NCI-H460 (cell line): ENCODE data around the gene MEFV. TPM values are rescaled to one million over a fixed set of nuclear protein-coding genes. Genes with fewer than 3 reads are reported as not detected.

Experiments used
- DNase-seq: peaks from one replicate; pipeline ENCODE4 v3.0.0-alpha.2; 2016; ENCODE audit warnings: low read depth; ENCODE audit errors: extremely low read depth
- polyA plus RNA-seq: library from polyadenylated mRNA; depleted of rRNA; stranded (reverse); fragments of >200 nt; gene quantifications from 2 replicates; pipeline ENCODE4 v1.2.3, GENCODE V29; 2014; cell fraction: nucleus; rRNA removed
- total RNA-seq: library from RNA; depleted of rRNA; stranded (reverse); fragments of >200 nt; shearing (Covaris generic); gene quantifications from 2 replicates; pipeline ENCODE4 v1.2.3, GENCODE V29; 2014; rRNA removed

MEFV gene, protein sequence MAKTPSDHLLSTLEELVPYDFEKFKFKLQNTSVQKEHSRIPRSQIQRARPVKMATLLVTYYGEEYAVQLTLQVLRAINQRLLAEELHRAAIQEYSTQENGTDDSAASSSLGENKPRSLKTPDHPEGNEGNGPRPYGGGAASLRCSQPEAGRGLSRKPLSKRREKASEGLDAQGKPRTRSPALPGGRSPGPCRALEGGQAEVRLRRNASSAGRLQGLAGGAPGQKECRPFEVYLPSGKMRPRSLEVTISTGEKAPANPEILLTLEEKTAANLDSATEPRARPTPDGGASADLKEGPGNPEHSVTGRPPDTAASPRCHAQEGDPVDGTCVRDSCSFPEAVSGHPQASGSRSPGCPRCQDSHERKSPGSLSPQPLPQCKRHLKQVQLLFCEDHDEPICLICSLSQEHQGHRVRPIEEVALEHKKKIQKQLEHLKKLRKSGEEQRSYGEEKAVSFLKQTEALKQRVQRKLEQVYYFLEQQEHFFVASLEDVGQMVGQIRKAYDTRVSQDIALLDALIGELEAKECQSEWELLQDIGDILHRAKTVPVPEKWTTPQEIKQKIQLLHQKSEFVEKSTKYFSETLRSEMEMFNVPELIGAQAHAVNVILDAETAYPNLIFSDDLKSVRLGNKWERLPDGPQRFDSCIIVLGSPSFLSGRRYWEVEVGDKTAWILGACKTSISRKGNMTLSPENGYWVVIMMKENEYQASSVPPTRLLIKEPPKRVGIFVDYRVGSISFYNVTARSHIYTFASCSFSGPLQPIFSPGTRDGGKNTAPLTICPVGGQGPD
- 0.17 TPM in 1 of 2 replicates, not detected in the other for total RNA-seq
- 0.18 TPM in 1 of 2 replicates, not detected in the other for polyA plus RNA-seq

DNA sequence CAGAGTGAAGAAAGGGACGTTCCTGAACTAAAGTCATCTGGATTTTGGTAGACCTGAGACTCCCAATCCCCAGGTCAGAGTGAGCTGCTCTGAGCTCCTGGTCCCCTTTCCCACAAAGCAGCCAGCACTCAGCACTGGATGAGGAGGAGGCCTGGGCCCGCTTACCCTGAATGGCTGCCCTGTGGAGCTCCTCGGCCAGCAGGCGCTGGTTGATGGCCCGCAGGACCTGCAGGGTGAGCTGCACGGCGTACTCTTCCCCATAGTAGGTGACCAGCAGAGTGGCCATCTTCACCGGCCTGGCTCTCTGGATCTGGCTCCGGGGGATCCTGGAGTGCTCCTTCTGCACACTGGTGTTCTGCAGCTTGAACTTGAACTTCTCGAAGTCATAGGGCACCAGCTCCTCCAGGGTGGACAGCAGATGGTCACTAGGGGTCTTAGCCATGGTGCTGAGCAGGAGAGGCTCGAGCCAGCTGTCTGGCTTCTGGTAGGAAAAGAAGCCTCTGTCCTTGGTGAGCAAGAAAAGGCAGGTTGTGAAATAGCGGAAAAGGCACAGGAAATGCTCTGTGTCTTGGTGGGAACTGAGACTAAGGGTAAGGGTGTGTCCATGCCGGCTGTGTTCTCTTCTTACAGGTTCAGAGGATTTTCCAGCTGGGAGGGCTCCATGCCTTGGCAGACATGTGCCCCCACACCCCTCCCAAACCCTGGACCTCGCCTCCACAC is at the start of gene MEFV:
MEFV (minus strand) TSS at position 488 of the 720 bp plus-strand sequence; CDS start at position 442, 46 bp downstream.
- no peak for DNase-seq

DNA sequence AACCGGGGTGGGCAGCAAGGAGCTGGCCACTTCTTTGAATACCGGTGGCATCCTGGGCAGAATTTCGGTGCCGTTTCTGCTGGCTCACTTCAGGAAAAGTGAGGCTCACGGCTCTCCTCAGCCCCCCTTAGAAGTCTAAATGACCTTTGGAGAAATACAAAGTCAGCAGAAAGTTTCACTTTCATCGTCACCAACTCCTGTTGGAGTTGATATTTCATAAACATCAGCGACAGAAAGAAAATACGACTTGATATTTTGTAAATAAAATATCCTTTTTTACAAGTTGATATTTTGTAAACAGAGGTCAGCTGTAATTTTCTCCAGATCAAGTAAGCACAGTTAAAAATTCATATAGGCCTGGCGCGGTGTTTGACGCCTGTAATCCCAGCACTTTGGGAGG is 49.6 kb upstream of the MEFV start:
- DNase-seq, result no peak

- peak; percentile 68 for DNase-seq
Measured at GRCh38 chr16:3305109-3306068, 49.0 kb upstream of the MEFV start, which contains the start of the genes TIGD7 and ZNF75A. TIGD7 (minus strand) TSS chr16:3305430; CDS start chr16:3300614, 4,816 bp downstream. ZNF75A (plus strand) TSS chr16:3305497; CDS start chr16:3308429, 2,932 bp downstream.

- no peak for DNase-seq
Measured at GRCh38 chr16:3304370-3304769, 47.9 kb upstream of the MEFV start.

DNA sequence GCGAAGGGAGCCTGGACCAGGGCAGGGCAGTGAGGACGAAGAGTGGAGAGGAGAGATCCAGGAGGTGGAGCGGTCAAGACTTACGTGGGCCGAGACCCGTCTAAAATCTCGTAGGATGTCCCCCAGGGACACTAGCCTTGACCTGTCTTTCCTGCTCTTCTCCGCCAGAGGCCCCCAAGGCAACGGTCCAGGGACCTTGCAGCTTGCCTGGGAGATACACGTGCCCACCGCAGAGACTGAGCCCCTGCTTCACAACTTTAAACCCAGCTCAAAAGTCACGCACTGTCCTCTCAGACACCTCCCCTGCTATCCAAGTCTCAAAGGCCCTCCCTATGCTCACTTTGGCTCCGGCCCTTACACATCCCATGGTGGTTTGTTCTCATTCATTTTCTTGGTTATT is 39.4 kb upstream of the MEFV start:
- no peak for DNase-seq

- DNase-seq, result no peak
Measured at GRCh38 chr16:3295209-3295608, 38.8 kb upstream of the MEFV start.

DNA sequence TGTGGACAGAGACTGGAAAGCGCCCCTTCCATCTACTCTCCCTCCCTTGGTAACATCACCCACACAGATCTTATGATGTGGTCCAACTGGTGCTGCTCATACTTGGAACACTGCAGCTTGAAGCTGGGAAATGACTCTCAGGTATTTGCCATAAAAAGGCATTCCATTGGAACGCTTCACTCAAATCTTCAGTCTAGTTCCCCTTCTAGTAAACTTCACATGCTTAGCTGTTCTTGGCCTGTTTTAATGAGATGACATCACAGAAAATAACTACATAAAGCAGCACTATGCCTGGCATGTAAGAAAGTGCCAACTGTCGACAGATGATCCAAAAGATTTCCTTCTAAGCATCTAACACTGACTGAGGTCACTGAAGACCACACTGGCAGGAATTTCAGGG is 36.2 kb upstream of the MEFV start:
- DNase-seq, result no peak

DNA sequence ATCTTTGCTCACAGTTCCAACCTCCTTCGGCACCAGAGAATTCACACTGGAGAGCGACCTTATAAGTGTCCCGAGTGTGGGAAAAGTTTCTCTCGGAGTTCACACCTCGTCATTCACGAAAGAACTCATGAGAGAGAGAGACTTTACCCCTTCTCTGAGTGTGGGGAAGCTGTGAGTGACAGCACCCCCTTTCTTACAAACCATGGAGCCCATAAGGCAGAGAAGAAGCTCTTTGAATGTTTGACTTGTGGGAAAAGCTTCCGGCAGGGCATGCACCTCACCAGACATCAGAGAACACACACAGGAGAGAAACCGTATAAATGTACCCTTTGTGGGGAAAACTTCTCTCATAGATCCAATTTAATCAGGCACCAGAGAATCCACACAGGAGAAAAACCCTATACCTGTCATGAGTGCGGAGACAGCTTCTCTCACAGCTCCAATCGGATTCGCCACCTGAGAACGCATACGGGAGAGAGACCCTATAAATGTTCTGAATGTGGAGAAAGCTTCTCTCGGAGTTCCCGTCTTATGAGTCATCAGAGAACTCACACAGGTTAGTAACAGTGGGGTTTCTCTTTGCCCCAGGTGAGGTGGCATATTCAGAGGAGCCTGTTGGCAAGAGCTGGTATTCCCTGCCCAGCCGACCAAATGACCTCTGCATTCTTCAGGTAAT is 33.7 kb upstream of the MEFV start:
- DNase-seq, result no peak

- DNase-seq, result no peak
Measured at GRCh38 chr16:3285131-3285530, 28.7 kb upstream of the MEFV start.

- DNase-seq, result no peak
Measured at GRCh38 chr16:3283543-3284447, 27.4 kb upstream of the MEFV start.

- peak; percentile 98 for DNase-seq
Measured at GRCh38 chr16:3282730-3283542, 26.5 kb upstream of the MEFV start, which contains the start of gene ZNF263. ZNF263 (plus strand) TSS chr16:3283491; CDS start chr16:3283819, 328 bp downstream.

GRCh38 chr16:3282103-3282729 is 25.8 kb upstream of the MEFV start:
- no peak for DNase-seq

GRCh38 chr16:3281222-3281820 is 24.9 kb upstream of the MEFV start:
- no peak for DNase-seq

- DNase-seq, result no peak
Measured at GRCh38 chr16:3276679-3277078, 20.2 kb upstream of the MEFV start.

DNA sequence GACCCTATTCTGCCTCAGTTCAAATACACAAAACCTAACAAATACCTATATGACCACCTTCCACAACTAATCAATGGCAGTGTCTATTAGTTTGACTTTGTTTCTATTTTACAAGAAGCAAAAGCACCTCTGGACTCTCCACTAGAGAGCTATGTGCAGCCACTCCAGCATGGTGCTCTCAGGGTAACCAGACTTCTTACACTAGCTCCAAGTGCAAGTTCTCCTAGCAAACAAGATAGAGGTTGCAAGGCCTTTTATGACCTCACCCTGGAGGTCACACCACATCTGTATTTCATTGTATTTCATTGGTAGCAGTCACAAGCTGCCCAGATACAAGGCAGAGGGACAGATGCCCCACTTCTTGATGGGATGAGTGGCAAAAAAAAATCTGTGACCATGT is 18.5 kb upstream of the MEFV start:
- DNase-seq, result no peak

- DNase-seq, result no peak
Measured at GRCh38 chr16:3274490-3274889, 18.1 kb upstream of the MEFV start.
